ENCODE data around the gene SLFN12L.
"Not testable (repeated sequence)": the region's sequence is repeated elsewhere in the genome, so short reads cannot be mapped to it uniquely, and the experiment has no call there.

Gene SLFN12L

DNA sequence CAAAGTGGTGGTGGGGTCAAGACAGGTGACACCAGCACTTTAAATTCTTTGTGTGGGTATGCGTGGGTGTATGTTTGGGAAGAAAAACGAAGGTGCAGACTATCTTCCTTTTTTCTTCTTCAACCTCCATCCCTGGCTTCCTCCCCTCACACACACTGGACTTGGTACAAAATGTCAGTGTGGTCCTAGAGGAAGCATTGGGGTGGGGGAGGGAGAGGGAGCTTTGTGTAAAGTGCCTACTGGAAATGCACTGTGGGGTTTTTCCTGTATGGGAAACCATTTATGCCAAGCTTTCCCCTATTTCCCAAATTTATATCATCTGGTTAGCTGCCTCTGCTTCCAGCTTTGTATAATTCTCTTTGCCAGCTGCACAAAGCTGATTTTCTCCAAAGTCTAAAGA lies 44.4 kb downstream of the SLFN12L start:
- DNase-seq = no peak

DNA sequence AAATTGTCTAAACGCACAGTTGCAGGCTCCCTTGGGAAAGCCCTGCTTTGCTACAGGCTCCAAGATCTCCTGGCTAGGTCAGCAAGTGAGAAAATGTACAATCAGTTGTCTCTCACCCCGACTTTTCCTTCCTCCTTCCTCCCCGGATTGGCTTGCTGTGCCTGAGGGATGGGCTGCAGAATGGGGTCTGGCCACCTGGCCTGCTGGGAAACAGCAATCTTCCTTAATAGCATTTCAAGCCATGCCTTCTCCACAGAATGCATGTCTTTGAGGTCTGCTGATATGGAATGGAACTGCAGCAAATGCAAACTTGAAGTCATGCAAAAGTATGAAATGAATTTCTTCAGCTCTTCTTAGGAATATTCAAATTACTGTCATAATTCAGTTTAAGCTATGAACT lies 46.1 kb downstream of the SLFN12L start:
- no peak for DNase-seq

DNA sequence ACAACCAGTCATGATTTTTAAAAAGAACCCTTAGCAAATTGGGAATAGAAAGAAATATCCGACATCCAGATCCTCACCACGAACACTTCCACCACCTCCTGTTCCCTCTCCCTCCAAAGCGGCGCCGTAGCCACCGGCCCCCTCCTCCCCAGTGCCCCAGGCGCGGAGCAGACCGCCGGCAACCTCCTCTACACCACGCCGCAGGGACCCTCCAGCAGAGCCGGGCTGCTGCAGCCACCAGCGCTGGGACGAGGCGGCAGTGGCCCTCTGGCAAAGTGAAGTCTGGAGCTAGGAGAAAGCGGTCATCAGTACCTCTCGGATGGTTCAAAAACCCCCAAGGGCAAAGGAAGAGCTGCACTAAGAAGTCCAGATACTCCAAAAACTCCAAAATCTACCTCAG lies 47.5 kb downstream of the SLFN12L start:
- DNase-seq = no peak

DNA sequence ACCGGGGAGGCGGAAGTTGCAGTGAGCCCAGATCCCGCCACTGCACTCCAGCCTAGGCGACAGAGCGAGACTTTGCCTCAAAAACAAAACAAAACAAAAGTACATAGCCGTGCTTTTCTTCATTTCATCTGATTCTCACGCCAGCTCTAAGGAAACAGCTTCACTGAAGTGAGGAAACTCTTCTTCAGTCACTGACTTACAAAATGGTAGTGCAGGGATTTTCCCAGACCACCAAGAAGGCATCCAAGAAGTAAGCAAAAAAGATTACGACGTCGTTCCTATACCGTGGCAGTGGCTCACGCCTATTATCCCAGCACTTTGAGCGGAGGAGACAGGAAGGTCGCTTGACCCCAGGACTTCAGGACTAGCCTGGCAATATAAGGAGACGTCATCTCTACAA lies 48.5 kb downstream of the SLFN12L start:
- DNase-seq = no peak

DNA sequence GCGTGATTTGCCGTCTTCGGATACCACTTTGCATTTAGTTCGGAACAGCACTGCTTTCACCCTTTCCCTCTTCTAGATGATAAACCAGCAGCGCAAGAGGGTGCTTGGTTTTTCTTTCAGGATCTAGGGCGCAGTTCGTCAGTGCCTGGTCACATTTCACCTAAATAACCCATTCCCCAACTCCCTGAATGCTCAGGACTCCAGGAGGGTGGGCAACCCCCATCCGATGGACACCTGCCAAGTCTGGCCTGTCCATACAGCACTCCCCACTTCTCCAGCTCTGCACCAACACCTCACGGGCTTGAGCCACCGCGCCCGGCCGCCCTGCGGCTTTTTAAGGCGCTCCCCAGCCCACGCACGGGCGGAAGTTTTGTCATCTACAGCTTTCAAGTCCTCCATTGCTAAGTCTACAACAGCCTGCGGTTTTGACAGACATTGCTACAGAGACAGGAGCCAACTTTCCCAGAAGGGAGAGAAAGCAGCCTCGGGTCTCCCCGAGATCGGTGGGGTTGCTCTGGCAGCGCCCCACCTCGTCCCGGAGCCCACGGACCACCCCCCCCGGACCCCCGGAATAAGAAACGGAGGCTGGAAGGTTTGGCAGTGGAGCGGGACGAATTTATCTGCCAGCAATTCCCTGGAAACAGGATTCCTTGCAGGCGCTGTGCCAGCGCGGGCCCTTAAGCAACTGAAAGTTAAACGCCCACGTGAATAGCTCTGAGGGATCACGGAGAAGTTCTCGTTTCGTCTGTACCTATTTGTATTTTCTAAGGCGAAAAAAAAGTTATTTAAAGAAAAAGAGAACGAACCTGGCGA lies 50.4 kb downstream of the SLFN12L start:
- no peak for DNase-seq

DNA sequence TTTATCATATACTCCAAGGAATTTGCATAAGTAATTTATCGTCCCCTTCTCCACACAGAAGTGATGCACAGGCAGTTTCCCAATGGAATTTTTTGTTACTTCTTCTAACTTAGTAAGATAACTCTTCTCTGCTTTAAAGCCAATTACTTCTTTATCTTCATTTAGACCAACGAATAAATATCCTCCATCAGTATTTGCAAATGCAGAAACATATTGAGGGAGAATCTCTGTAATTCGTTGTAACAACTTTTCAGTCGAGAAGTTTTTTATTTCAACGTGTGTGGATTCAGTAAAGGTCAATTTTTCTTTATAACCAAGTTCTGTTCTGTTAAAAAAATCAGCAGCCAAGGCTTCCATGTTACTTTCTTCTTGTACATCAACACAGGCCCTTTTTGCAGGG lies 58.2 kb downstream of the SLFN12L start:
- DNase-seq = no peak

DNA sequence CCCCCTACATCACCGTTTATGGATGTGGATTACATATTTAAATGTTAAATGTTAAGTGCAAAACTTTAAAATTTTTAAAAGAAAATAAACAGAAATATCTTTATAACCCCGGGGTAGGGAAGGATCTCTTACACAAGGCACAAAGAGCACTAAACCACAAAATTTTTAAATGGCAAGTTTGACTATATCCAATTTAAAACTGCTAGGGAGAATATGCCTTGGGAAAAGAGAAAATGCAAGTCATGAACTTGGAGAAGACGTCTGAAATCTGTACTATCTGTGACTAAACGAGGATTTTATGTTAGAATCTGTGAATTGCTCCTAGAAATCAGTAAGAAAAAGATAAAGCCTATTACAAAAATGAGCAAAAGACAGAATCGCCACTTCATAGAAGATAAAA lies 60.2 kb downstream of the SLFN12L start:
- no peak for DNase-seq

DNA sequence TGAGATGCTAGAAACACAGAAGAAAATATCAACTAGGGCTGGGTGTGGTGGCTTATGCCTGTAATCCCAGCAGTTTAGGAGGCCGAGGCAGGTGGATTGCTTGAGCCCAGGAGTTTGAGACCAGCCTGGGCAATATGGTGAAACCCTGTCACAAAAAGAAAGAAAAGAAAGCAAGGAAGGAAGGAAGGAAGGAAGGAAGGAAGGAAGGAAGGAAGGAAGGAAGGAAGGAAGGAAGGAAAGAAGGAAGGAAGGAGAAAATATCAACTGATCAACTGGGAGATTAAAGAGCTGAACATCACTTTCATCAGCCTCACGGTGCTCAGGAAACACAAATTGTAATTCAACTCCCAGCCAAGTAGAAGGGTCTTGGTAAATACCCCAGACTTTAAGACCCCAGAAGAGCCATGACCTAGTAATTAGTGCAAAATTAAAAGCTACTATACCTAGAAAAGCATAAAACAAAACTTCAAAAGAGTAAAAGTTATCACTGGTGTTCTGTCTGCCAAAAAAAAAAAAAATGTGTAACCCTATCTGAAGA lies 61.1 kb downstream of the SLFN12L start:
- DNase-seq = no peak

DNA sequence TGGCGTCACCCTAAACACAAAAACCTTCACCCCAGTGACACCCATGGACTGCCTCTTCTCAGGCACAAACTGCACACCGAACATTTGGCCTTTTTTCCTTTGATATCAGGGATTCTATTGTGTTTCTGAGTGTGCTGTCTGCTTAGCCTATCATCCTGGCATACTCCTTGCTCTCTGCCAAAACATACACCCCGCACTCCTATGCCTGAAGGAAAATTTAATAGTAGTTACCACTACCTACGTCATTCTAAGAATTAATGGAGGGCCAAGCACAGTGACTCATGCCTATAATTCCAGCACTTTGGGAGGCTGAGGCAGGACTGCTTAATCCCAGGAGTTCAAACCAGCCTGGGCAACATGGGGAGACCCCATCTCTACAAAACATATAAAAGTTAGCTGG lies 69.0 kb downstream of the SLFN12L start:
- no peak for DNase-seq

DNA sequence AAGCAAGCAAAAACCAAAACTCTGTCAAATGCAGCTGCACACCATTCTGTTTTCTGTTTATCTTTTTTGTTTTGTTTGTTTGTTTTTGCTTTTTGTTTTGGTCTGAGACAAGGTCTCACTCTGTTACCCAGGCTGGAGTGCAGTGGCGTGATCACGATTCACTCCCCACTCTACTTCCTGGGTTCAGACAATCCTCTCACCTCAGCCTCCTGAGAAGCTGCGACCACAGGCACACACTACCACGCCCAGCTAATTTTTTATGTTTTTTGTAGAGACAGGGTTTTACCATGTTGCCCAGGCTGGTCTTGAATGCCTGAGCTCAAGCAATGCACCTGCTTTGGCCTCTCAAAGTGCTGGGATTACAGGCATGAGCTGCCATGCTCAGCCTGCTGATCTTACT lies 69.7 kb downstream of the SLFN12L start:
- no peak for DNase-seq

DNA sequence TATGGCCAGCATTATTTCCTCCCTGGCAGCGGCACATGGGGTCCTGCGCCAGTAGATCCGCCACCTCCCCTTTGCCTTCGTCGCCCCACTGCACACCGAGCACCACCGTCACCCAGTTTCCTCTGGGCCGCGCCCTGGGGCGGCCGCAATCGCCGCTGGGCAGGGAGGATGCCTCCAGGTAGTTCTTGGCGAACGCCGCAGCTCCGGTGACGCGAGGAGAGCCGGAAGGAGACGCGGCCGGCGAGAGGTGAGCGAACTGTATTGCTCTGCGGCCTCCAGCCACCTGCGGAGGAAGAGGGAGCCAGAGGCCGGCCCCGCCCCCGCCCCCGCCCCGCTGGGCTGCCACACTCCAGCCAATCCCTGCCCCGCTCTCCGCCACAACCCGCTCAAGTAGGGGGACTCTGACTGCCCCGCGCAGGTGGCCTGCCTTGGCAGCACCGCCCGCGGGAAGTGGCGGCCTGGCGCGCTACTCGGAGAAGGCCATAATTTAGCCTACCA lies 77.1 kb downstream of the SLFN12L start:
- peak; percentile 0 for DNase-seq

DNA sequence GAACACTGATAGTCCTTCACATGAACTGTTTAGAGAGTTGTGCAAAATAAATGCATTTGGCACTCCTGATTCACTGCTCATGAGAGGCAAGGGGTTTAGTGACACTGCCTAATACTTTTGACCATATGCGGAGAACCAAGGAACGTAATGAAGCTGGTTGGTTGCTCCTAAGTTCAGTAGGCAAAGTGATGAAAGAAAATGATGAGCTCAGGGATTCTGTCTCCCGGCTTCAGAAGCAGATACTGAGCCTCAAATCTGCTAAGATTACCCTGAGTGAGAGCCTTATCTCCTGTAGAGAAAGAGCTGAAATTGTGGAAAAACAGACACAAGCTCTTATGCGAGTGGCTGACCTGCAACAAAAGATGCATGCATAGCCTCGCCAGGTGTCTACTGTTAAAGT lies 83.4 kb downstream of the SLFN12L start:
- not testable (repeated sequence) for DNase-seq

DNA sequence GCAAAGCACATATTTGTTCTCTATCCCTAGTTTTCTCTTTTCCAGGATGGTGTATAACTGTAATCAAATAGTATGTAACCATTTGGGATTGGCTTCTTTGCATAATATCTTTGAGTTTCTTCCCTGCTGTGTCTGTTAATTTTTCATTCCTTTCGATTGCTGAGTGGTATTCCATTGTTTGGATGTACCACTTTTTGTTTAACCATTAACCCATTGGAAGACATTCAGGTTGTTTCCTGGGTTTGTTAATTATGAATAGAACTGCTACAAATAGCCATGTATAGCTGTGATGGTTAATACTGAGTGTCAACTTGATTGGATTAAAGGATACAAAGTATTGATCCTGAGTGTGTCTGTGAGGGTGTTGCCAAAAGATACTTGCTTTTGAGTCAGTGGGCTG lies 84.3 kb downstream of the SLFN12L start:
- no peak for DNase-seq

DNA sequence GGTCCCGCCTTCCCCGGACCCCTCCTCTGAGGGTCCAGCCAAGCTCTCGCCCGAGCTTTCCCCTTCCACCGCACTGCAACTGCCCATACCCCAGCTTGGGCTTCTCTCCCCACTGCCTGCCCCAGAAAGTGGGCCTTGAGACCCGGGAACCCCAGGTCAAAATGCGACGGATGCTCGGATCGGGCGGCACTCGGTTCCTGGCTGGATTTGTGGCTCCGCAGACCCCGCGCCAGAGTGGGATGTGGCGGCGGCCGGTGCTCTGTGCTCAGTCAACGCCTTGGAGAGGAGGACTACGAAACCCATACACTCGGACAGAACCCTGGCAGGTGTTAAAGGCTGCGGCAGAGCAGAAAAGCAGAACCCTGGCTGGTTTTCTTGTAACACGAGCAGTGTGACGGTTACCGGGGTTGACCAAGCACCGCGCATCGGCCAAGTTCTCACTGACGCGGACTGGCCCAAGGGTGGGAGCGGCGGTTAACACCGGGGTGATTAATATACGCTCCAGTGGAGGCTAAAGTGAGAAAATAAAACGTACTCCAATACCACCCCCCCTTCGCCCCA lies 88.0 kb downstream of the SLFN12L start:
- DNase-seq = no peak

DNA sequence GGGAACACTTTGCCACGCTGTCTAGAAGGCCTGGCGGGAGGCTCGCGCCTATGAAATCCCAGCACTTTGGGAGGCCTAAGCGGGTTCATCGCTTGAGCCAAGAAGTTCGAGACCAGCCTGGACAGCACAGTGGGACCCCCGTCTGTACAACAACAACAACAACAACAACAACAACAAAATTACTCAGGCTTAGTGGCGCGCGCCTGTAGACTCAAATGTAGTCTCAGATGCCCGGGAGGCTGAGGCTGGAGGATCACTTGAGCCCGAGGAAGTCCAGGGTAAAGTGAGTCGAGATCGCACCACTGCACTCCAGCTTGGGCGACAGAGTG lies 88.6 kb downstream of the SLFN12L start:
- no peak for DNase-seq

DNA sequence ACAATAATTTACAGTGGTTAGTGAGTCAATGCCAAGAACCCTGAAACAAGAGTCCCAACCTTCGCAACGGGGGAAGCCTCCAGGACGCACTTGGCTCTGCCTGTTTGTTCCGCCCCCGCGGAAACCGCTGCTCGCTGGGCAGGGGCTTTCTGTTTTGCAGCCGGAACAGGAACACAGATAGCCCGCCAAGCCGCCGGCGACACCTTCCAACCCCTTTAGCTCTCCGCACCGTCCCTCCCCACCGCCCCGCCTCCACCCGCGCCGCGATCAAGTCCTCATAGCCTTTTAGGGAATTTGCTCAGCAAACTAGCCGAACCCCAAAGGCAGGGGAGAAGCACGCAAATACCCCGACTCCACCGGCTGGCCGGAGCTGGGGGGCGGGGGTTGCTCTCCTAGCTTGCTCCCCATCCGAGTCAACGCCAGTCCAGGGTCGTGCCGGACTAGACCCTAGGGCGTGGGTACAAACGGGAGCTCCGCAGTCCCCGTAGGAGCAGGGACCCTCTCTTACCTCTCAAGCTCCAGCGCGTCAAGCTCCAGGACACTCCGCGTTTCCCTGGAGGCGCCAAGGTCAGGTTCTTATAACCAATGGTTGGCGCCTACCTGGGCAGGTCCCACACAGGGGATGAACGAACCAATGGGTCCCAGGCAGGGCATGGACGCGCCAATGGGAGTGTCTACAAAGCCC lies 89.1 kb downstream of the SLFN12L start, which contains the start of gene SLFN13:
Gene SLFN13, minus strand, starts transcription at position 553 of the 685 bp plus-strand sequence. CDS start 3,086 bp downstream, outside the sequence.
- DNase-seq = no peak

DNA sequence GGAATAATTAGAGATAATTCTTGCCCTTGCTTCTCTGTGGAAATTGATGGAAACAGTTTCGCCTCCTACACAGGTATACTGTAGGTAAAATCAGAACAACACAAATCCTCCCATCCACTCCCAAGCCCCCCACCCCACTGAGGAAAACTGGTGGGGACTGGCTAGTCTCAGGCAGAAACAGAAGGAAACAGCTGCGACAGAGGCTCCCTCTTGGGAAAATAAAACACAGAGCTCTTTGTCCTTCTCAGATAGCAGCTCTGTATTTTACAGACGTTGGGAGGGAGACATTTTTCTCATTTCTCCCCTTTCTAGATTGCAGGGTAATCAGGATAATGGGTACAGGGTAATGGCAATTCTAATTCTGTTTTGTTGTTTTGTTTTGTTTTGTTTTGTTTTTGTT lies 90.0 kb downstream of the SLFN12L start:
- DNase-seq = no peak

DNA sequence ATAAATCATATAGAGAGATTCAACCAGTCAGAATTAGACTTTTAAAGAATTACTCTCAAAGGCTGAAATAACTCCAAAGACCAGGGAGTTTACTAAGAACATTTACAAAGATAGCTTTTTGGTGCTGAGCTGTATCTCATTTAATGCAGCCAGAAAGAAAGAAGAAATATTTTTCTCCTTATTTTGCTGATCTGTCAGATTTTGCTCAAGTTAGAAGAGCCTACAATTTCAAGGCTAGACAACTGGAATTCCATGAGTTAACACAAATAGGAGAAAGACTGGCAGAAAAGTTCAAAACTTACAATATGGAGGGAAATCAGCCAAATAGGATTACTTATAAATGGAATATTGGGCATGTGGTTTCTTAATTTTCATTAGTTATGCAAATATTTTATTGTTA lies 99.0 kb downstream of the SLFN12L start:
- no peak for DNase-seq

DNA sequence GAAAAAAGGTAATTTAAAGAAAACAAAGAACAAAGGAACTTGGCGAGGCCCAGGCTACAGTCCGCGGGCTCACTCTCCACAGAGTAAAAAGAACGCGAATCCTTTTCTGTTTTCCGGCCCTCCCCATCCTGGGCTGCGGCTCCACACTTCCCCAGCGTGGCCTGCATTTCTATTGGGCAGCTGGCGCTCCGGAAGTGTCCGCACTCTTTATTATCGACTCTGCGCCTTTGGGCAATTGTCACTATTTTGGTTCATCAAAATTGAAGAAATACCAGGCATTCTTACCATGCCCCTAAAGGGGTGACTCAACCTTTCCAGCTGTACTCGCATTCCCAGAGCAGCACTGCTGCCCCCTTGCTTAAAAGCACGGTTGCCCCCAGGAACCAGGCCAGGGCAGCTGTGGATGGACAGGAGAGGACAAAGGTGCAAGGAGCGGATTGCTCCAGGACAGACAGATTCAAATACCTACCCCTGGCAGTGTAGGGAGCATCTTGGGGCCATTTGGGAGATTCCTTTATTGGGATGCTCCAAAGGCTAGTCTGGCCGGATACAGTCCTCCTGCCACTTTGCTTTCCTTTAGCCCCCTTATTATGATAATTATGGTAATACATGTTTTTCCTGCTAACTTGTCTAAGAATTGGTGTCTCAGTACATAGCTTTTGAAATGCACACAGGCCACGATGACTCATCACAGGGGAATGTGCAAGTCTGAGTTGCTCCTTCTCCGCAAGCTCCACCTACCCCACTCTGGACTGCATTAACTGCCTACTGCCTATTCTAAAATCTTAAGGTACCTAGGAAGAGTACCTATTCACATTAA lies 104.2 kb downstream of the SLFN12L start:
- no peak for DNase-seq

DNA sequence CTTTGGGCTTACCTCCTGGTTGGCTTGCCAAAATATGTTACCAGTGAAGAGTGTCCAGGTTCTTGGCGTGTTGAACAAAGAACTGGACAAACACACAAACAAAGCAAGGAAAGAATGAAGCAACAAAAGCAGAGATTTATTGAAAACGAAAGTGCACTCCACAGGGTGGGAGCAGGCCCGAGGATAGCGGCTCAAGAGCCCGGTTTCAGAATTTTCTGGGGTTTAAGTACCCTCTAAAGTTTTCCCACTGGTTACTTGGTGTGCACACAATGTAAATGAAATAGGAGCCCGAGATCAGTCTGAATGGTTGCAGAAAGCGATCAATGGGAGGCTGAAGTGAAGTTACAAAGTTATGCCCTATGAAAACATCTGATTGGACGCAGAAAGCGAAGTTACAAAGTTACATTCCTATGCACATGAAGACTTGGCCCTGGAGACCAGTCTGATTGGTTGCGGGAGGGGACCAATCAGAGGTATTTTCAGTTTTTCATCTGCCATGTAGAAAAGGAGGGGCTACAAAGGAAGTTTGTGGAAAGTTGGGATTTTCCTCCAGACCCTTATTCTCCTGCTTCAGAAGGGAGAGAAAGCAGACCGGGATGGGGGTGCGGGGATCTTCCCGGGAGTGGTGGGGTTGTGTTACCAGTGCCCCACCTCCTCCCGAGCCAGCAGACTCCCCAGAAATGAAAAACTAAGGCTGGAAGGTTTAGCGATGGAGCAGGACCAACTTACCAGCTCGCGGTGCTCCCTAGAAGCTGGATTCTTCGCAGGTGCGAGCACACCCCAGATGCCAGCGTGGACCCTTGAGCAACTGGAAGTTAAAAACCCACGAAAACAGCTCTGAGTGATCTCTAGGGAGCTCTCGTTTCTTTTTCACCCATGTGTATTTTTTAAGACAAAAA lies 105.1 kb downstream of the SLFN12L start, which contains the start of gene SLFN12:
Gene SLFN12, minus strand, starts transcription at position 325 of the 899 bp plus-strand sequence. CDS start 9,472 bp downstream, outside the sequence.
- DNase-seq = no peak

DNA sequence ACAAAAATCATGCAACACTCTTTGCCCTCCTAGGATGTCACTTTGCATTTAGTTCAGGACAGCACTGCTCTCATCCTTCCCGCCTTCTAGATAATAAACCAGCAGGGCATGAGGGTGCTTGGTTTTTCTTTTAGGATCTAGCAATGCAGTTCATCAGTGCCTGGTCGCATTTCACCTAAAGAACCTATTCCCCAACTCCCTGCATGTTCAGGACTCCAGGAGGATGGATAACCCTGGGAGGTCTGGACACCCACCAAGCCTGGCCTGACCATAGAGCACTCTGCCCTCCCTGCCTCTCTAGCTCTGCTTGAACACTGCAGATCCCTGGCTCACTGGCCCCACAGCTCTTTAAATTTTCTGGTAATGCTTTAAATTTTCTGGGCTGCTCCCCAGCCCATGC lies 107.8 kb downstream of the SLFN12L start:
- DNase-seq = no peak

DNA sequence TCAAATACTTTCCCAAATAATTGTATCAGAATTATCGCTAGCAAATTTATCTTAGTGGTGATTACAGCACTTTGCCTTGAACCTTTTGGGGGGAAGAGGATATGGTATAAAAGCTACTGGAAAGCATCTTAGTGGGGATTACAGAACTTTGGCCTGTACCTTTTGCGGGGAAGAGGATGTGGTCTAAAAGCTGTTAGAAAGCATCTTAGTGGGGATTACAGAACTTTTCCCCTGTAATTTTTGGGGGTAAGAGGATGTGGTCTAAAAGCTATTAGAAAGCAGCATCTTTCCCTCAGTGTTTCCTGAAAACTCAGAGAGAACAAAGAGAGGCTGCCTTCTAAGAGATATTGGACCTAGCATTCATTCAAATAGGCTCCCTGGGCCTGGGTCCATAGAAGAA lies 109.2 kb downstream of the SLFN12L start:
- no peak for DNase-seq

Data from NCI-H524 treated with DMSO at 0.1 percent for 48 hours (cell line).